ENCODE results near the gene NKD1.

The NKD1 gene

DNA sequence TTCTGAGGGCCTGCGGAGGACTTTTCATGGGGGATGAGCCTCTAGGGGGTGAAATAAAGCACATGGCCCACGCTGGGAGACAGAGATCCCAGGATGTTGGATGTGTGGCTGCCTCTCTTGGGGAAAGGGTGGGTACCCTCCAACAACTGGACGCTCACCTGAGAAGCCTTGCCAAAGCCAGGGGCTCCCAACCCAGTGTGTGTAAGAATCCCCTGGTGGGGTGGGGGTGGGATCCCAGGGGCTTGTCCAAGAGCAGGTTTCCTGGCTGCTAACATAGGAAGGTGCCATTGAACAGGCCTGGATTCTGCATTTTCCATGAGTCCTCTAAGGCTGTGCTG, 132.3 kb downstream of the NKD1 start:
- Mint-ChIP-seq H3K4me3 (peak overlapping the region; percentile 93), H3K9me3 (no peaks in the 10 kb centered on the region), H3K4me1 (ENCODE audit: low read depth) (peaks cover 70% of the 10 kb centered on the region), H3K36me3 (ENCODE audit: low read depth) (peaks cover 46% of the 10 kb centered on the region), H3K27me3 (ENCODE audit: low read depth) (no peaks in the 10 kb centered on the region), H3K27ac (peak overlapping the region; percentile 85)
- DNase-seq (ENCODE audit: low spot score): no peak

DNA sequence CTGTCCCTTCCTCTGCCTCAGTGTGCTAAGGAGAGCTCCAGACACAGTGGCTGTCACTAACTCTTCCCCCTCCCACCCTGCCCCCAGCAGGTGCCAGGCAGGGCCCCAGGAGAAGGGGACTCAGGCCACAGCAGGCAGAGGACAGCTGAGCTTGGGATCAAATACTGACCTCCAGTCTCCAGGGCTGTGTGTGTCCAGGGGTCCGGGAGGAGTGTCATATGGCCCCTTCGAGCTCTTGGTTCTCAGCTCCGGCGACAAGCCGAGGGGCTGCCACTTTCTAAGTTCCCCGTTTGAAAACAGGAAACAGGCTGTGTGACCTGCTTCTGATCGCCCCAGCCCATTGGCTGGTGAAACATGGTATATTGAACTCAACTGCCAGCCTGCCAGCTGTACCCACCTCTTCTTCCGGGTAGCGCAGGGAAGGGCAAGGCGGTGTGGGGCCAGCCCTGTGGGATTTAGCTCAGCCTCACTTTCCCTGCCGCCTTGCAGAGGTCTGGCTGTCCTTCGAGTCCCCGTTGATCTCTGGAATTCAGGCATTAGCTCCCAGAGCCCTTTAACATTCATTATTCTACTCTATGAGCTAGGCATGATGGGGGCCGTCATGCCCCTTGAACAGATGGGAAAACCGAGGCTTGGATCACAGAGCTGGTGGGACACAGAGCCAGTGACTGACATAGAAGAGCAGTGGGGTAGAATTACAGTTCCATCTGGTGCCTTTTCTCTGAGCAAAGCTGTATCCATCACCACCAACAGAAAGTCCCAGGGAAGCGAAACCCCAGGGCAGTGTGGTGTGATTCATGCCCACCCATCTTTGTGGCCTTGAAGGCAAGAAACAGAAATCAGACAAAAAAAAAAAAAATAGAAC, 133.1 kb downstream of the NKD1 start, which contains the start of gene SNX20:
SNX20 (minus strand) TSS at position 292 of the 865 bp plus-strand sequence. CDS start 3,786 bp downstream, outside the sequence.
- peak; percentile 53 for DNase-seq (ENCODE audit: low spot score)
- H3K27ac Mint-ChIP-seq: peak within 1 kb of the TSS; percentile 85
- no peaks in the 10 kb centered on the region for H3K27me3 Mint-ChIP-seq (ENCODE audit: low read depth)
- peaks cover 75% of the 10 kb centered on the region for H3K4me1 Mint-ChIP-seq (ENCODE audit: low read depth)
- H3K36me3 Mint-ChIP-seq (ENCODE audit: low read depth): peaks cover 39% of the 10 kb centered on the region
- no peaks in the 10 kb centered on the region for H3K9me3 Mint-ChIP-seq
- H3K4me3 Mint-ChIP-seq: peak within 1 kb of the TSS; percentile 93

DNA sequence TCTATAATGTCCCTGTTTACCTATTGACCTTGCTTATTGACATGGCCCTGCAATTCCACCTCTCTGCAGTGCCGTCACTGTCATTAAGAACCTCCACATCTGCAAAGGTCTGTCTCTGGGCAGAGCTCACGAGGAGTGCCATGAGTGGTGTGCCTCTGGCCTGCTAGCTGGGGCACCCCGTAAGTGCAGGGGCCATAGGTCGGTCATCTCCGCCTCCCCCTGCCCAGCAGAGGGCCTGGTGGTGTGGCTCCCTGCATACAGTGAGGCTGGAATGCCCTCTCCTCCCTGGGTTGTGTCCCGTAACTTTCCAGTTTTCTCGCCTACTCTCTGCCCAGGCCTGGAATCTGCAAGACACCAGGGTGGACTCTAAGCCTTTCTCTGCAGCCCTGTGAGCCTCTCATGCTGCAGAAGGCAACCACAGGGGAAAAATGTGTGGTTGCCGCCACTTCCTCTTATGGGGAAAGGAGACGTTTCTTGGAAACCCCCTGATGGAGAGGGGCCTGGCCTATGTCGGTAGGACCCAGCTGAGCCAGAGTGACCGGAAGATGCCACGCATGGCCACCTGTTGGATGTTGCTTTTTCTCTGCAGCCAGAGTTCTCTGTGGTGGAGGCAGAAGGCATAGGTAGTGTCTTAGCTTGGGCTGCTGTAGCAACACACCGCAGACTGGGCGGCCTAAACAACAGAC, 135.6 kb downstream of the NKD1 start:
- Mint-ChIP-seq H3K27me3 (ENCODE audit: low read depth) (no peaks in the 10 kb centered on the region), H3K36me3 (ENCODE audit: low read depth) (peaks cover 13% of the 10 kb centered on the region), H3K9me3 (no peaks in the 10 kb centered on the region), H3K27ac (peak overlapping the region; percentile 89), H3K4me1 (ENCODE audit: low read depth) (peaks cover 61% of the 10 kb centered on the region), H3K4me3 (peak overlapping the region; percentile 71)
- peak; percentile 76 for DNase-seq (ENCODE audit: low spot score)

- H3K36me3 Mint-ChIP-seq (ENCODE audit: low read depth): peaks cover 8% of the 10 kb centered on the region
- peaks cover 54% of the 10 kb centered on the region for H3K4me1 Mint-ChIP-seq (ENCODE audit: low read depth)
- no peaks in the 10 kb centered on the region for H3K27me3 Mint-ChIP-seq (ENCODE audit: low read depth)
- DNase-seq (ENCODE audit: low spot score): peak; percentile 52
- peak overlapping the region; percentile 89 for H3K27ac Mint-ChIP-seq
- H3K9me3 Mint-ChIP-seq: no peaks in the 10 kb centered on the region
- peak overlapping the region; percentile 71 for H3K4me3 Mint-ChIP-seq
Observed at GRCh38 chr16:50684823-50685461, 136.7 kb downstream of the NKD1 start.

DNA sequence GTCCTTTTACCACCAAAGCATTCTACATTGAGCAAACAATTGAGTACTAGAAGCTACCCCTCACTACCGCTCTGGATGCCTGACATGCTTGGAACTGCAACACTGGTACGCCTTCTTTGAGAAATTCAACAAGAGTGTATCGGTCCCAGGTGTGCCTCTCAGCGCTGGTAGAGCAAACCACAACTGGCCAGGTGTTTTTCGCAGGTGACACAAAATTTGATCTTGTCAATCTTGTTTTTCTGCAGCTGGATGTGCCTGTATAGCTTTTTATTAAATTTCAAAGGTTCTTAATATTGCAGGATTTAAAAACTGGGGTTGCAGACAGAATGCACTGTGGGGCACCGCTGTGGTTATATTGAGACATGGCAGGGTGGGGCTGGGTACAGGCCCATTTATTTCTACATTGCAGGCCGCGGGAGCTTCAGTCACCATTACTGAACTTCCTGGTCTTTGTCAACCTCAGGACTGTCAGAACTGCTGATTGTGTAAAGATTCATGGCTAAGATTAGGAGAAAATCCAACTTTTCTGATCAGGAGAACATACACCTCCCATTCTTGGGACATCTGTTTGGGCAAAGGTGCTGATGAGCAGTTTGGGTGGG, 137.4 kb downstream of the NKD1 start:
- peaks cover 3% of the 10 kb centered on the region for H3K36me3 Mint-ChIP-seq (ENCODE audit: low read depth)
- H3K4me1 Mint-ChIP-seq (ENCODE audit: low read depth): peaks cover 50% of the 10 kb centered on the region
- H3K27me3 Mint-ChIP-seq (ENCODE audit: low read depth): no peaks in the 10 kb centered on the region
- H3K9me3 Mint-ChIP-seq: no peaks in the 10 kb centered on the region
- H3K27ac Mint-ChIP-seq: peak overlapping the region; percentile 89
- peak overlapping the region; percentile 71 for H3K4me3 Mint-ChIP-seq
- DNase-seq (ENCODE audit: low spot score): no peak

DNA sequence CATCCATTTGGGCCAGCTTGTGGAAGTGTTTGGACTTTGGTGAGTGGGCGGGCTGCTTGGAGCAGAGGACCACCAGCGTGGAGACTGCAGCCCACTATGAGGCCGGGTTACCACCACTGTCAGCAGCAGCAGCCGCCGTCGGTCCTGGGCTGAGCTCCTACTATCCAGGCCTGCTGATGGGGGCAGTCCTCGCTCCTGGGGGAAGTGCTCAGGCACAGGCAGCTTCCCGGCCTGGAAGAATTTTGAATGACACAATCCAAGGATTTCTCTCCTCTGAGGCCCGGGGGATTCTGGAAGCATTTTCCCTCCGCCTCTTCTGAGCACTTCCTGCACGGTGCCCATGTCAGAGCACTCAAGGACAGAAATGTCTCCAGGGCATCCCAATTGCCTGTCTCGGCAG, 139.9 kb downstream of the NKD1 start:
- H3K27me3 Mint-ChIP-seq (ENCODE audit: low read depth): peaks cover 4% of the 10 kb centered on the region
- H3K27ac Mint-ChIP-seq: no peak overlapping the region
- peaks cover 44% of the 10 kb centered on the region for H3K4me1 Mint-ChIP-seq (ENCODE audit: low read depth)
- DNase-seq (ENCODE audit: low spot score): no peak
- H3K36me3 Mint-ChIP-seq (ENCODE audit: low read depth): peaks cover 3% of the 10 kb centered on the region
- H3K4me3 Mint-ChIP-seq: no peak overlapping the region
- no peaks in the 10 kb centered on the region for H3K9me3 Mint-ChIP-seq

- Mint-ChIP-seq H3K36me3 (ENCODE audit: low read depth) (peaks cover 3% of the 10 kb centered on the region), H3K4me3 (no peak overlapping the region), H3K27ac (no peak overlapping the region), H3K9me3 (no peaks in the 10 kb centered on the region), H3K4me1 (ENCODE audit: low read depth) (peaks cover 38% of the 10 kb centered on the region), H3K27me3 (ENCODE audit: low read depth) (peaks cover 4% of the 10 kb centered on the region)
- no peak for DNase-seq (ENCODE audit: low spot score)
Observed at GRCh38 chr16:50688867-50689266, 140.7 kb downstream of the NKD1 start.

- DNase-seq (ENCODE audit: low spot score): no peak
- Mint-ChIP-seq H3K27ac (no peak overlapping the region), H3K4me1 (ENCODE audit: low read depth) (peaks cover 35% of the 10 kb centered on the region), H3K27me3 (ENCODE audit: low read depth) (peaks cover 4% of the 10 kb centered on the region), H3K36me3 (ENCODE audit: low read depth) (no peaks in the 10 kb centered on the region), H3K4me3 (no peak overlapping the region), H3K9me3 (no peaks in the 10 kb centered on the region)
Observed at GRCh38 chr16:50690177-50690576, 142.0 kb downstream of the NKD1 start.

GRCh38 chr16:50692644-50692998, 144.4 kb downstream of the NKD1 start:
- Mint-ChIP-seq H3K4me3 (peak overlapping the region; percentile 76), H3K4me1 (ENCODE audit: low read depth) (peaks cover 41% of the 10 kb centered on the region), H3K27ac (peak overlapping the region; percentile 67), H3K9me3 (no peaks in the 10 kb centered on the region), H3K27me3 (ENCODE audit: low read depth) (peaks cover 4% of the 10 kb centered on the region), H3K36me3 (ENCODE audit: low read depth) (no peaks in the 10 kb centered on the region)
- DNase-seq (ENCODE audit: low spot score): no peak

DNA sequence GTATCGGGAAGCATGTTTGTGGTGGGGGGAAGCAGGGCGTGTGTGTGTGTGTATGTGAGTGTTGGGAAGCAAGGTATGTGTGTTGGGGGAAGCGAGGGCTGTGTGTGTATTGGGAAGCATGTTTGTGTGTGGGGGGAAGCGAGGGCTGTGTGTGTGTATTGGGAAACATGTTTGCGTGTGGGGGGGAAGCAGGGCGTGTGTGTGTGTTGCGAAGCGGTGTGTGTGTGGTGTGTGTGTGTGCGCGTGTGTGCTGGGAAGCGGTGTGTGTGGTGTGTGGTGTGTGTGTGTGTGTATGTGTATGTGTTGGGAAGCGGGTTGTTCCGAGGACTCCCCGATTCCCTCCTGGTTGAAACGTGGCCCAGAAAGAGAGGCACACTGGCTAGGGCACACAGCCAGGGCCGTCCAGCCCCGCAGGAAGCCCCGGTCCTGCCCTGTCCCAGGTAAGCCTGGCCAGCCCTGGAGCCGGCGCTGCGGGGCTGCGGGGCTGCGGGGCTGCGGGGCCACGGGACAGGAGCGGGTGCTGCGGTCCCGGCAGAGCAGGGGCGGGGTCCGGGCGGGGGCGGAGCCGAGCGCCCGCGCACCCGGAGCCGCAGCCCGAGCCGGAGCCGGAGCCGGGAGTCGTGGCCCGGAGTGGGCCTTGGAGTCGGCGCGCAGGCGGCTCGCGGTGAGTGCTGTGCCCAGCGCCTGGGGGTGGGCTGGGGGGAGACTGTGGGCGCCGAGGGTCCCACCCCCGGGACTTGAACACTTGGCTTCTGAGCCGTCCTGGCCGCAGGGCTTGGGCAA, 145.0 kb downstream of the NKD1 start, which contains the start of gene NOD2:
NOD2 (plus strand) TSS at position 608 of the 783 bp plus-strand sequence. CDS start 5,890 bp downstream, outside the sequence.
- Mint-ChIP-seq H3K9me3 (no peaks in the 10 kb centered on the region), H3K36me3 (ENCODE audit: low read depth) (no peaks in the 10 kb centered on the region), H3K27ac (peak within 1 kb of the TSS; percentile 73), H3K4me3 (peak within 1 kb of the TSS; percentile 81), H3K27me3 (ENCODE audit: low read depth) (peaks cover 4% of the 10 kb centered on the region), H3K4me1 (ENCODE audit: low read depth) (peaks cover 47% of the 10 kb centered on the region)
- no peak for DNase-seq (ENCODE audit: low spot score)

GRCh38 chr16:50694206-50694605, 146.0 kb downstream of the NKD1 start:
- no peak for DNase-seq (ENCODE audit: low spot score)
- Mint-ChIP-seq H3K4me1 (ENCODE audit: low read depth) (peaks cover 55% of the 10 kb centered on the region), H3K4me3 (peak overlapping the region; percentile 81), H3K27ac (peak overlapping the region; percentile 73), H3K27me3 (ENCODE audit: low read depth) (peaks cover 4% of the 10 kb centered on the region), H3K9me3 (no peaks in the 10 kb centered on the region), H3K36me3 (ENCODE audit: low read depth) (no peaks in the 10 kb centered on the region)

DNA sequence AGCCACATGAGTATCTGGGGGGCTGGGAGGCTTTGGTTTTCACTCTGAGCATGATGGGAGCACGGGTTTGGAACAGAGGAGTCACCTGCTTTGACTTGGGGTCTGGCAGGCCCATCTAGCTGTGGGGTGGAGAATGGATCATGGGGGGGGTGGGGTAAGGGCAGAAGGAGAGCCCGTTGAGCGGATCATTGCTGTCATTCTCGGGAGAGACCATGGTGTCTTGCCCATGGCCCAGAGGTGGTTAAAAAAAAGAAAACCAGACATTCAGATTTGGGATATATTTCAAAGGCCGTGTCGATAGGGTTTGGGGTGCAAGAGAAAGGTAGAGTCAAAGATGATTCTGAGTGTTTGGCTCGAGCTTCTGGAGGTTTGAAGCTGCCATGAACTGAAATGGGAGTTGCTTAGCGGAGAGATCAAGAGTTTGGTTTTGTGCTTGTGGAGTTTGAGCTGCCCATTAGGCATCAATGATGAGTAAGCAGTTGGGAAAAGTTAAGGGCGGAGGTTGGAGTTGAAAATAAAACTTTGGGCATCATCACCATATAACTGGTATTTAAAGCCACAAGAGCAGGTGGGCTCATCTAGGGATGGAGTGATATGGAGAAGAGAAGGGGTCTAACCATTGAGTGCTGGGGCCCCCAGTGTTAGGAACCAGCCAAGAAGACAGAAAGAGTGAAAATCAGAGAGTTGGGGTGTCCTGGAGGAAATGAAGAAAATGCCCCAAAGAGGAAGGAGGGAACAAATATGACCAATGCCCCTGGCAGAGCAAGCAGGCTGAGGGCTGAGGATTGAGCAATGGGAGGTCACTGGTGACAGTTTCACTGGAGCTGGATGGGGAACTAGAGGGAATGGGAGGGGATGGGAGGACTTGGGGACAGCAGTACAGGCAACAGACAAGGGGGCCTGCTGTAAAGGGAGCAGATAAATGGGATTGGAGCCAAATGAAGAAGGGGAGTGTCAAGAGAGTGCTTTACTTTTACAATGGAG, 147.1 kb downstream of the NKD1 start:
- Mint-ChIP-seq H3K4me3 (no peak overlapping the region), H3K27me3 (ENCODE audit: low read depth) (peaks cover 4% of the 10 kb centered on the region), H3K36me3 (ENCODE audit: low read depth) (peaks cover 6% of the 10 kb centered on the region), H3K9me3 (no peaks in the 10 kb centered on the region), H3K4me1 (ENCODE audit: low read depth) (peaks cover 61% of the 10 kb centered on the region), H3K27ac (peak overlapping the region; percentile 24)
- DNase-seq (ENCODE audit: low spot score): no peak

Measured in T-helper 2 cell treated with Interferon-gamma antibody and Interleukin-4, amounts not matched to agents 5 μg/mL and 100 μg/mL, for 36 hours (primary cell).